Prostate gland (tissue), 2 donors: ENCODE results near the gene KRT32. TPM values are rescaled to one million over a fixed set of nuclear protein-coding genes. Genes with fewer than 3 reads are reported as not detected.
"Not testable (repeated sequence)": the region's sequence is repeated elsewhere in the genome, so short reads cannot be mapped to it uniquely, and the experiment has no call there.

ENCODE experiments used
- DNase-seq: peaks from one replicate; pipeline ENCODE4 v3.0.0-alpha.2; 2019; ENCODE audit warnings: low spot score
- H3K27ac ChIP-seq, 2 donors: fragments of 200-600 bp; sonication (generic); 2 replicates each; pipeline ENCODE4 v1.5.1; 2017 to 2019
- H3K27me3 ChIP-seq: fragments of 200-600 bp; sonication (generic); replicated peaks from 2 replicates; pipeline ENCODE4 v1.5.1; 2019; ENCODE audit not compliant: insufficient read depth
- H3K36me3 ChIP-seq, 2 donors: fragments of 200-600 bp; sonication (generic); 1 replicate in 1 of 2; 2 replicates in 1 of 2; pipeline versions ENCODE4 v1.5.1 to v1.8.1; 2017 to 2019
- H3K4me1 ChIP-seq: fragments of 200-600 bp; sonication (generic); replicated peaks from 2 replicates; pipeline ENCODE4 v1.5.1; 2019
- H3K4me3 ChIP-seq, 2 donors: fragments of 200-600 bp; sonication (generic); 2 replicates each; pipeline ENCODE4 v1.5.1; 2017 to 2019
- H3K9me3 ChIP-seq: fragments of 200-600 bp; sonication (generic); 2 replicates; pipeline ENCODE4 v1.5.1; 2017
- CTCF ChIP-seq, 4 experiments: fragments of 200-600 bp in 2 of 4; fragments of 450-650 bp in 2 of 4; sonication (generic) in 2 of 4; IDR thresholded peaks; 1 replicate in 3 of 4; 2 replicates in 1 of 4; pipeline ENCODE4 v1.5.1; 2016 to 2019; ENCODE audit warnings: antibody characterized with exemption in 4 of 4, mild to moderate bottlenecking in 2 of 4, moderate library complexity in 2 of 4
- POLR2A ChIP-seq: fragments of 450-650 bp; IDR thresholded peaks from one replicate; pipeline ENCODE4 v1.6.1; 2016; ENCODE audit warnings: antibody characterized with exemption, mild to moderate bottlenecking
- POLR2AphosphoS5 ChIP-seq: sonication (generic); formaldehyde crosslinking; IDR thresholded peaks from one replicate; pipeline ENCODE4 v1.6.1; 2017; ENCODE audit warnings: antibody characterized with exemption
- WGBS: methylation state at CpG from one replicate; pipeline ENCODE4 v1.1.5; 2018; 5-methylcytosine and 5-hydroxymethylcytosine counted together
- intact Hi-C: fragments of 100-400 bp; cut with DNase I; formaldehyde crosslinking; loops from one replicate; pipeline ENCODE4 v1.14.2; 2022
- total RNA-seq, 2 donors: library from RNA; depleted of rRNA; stranded (reverse); fragments of >200 nt; gene quantifications; one replicate each; pipeline ENCODE4 v1.1.0, GENCODE V29; 2016

The KRT32 gene
- total RNA-seq, 2 donors from 2014 or later: not detected

GRCh38 chr17:41424111-41424635, 43.0 kb downstream of the KRT32 start, which contains the start of gene KRT37:
KRT37 (minus strand) TSS chr17:41424585; CDS start chr17:41424523, 62 bp downstream.
- no peak within 1 kb of the TSS for H3K27ac ChIP-seq
- H3K4me3 ChIP-seq: no peak within 1 kb of the TSS
- H3K27me3 ChIP-seq: no peaks in the 10 kb centered on the region
- no peaks in the 10 kb centered on the region for H3K4me1 ChIP-seq
- no peaks in the 10 kb centered on the region for H3K36me3 ChIP-seq
- WGBS: 97% methylated on average over 13 of the region's 13 CpGs
- intact Hi-C loops: no loop called here
- no peak for DNase-seq
- H3K9me3 ChIP-seq: no peaks in the 10 kb centered on the region
- TF ChIP-seq POLR2AphosphoS5: no peak
- no peak for TF ChIP-seq POLR2A
- no peak for TF ChIP-seq CTCF (IDR thresholded peaks at IDR 0.05)

GRCh38 chr17:41422586-41422985, 44.6 kb downstream of the KRT32 start:
- H3K27me3 ChIP-seq, H3K36me3 ChIP-seq, H3K4me1 ChIP-seq, DNase-seq, H3K4me3 ChIP-seq, H3K27ac ChIP-seq, H3K9me3 ChIP-seq, intact Hi-C loops: not testable (repeated sequence)
- WGBS: 97% methylated on average over 11 of the region's 11 CpGs

- TF ChIP-seq POLR2AphosphoS5: no peak
- TF ChIP-seq POLR2A: no peak
- no peak for TF ChIP-seq CTCF (IDR thresholded peaks at IDR 0.05)
- 67% methylated on average over 4 of the region's 4 CpGs for WGBS
These were observed 45.6 kb downstream of the KRT32 start for GRCh38 chr17:41421617-41422016.

GRCh38 chr17:41421116-41421515, 46.1 kb downstream of the KRT32 start:
- Histone ChIP-seq H3K4me3 (no peak overlapping the region), H3K9me3 (no peaks in the 10 kb centered on the region), H3K27ac (no peak overlapping the region), H3K27me3 (no peaks in the 10 kb centered on the region), H3K4me1 (peaks cover 3% of the 10 kb centered on the region), H3K36me3 (no peaks in the 10 kb centered on the region)
- 26% methylated on average over 9 of the region's 9 CpGs for WGBS
- intact Hi-C loops: no loop called here
- TF ChIP-seq POLR2A (no peak), POLR2AphosphoS5 (peak; percentile 81)
- DNase-seq: peak; percentile 71

More at GRCh38 chr17:41421617-41422016, 45.6 kb downstream of the KRT32 start:
- H3K4me1 ChIP-seq: peaks cover 3% of the 10 kb centered on the region
- no peaks in the 10 kb centered on the region for H3K27me3 ChIP-seq
- DNase-seq: no peak
- intact Hi-C loops: no loop called here
- no peak overlapping the region for H3K27ac ChIP-seq
- H3K36me3 ChIP-seq: no peaks in the 10 kb centered on the region
- H3K9me3 ChIP-seq: no peaks in the 10 kb centered on the region
- no peak overlapping the region for H3K4me3 ChIP-seq

GRCh38 chr17:41420134-41420533, 47.1 kb downstream of the KRT32 start:
- Histone ChIP-seq H3K27me3 (no peaks in the 10 kb centered on the region), H3K4me1 (peaks cover 3% of the 10 kb centered on the region), H3K4me3 (no peak overlapping the region), H3K9me3 (no peaks in the 10 kb centered on the region), H3K27ac (no peak overlapping the region), H3K36me3 (no peaks in the 10 kb centered on the region)
- WGBS: 34% methylated on average over 4 of the region's 4 CpGs
- TF ChIP-seq POLR2A: no peak
- TF ChIP-seq POLR2AphosphoS5: peak; percentile 37
- intact Hi-C loops: no loop called here
- peak; percentile 46 for DNase-seq

GRCh38 chr17:41419716-41420115, 47.5 kb downstream of the KRT32 start:
- H3K27ac ChIP-seq: no peak overlapping the region
- intact Hi-C loops: no loop called here
- peaks cover 3% of the 10 kb centered on the region for H3K4me1 ChIP-seq
- H3K27me3 ChIP-seq: no peaks in the 10 kb centered on the region
- H3K4me3 ChIP-seq: no peak overlapping the region
- DNase-seq: peak; percentile 64
- WGBS: 30% methylated on average over 4 of the region's 4 CpGs
- H3K9me3 ChIP-seq: no peaks in the 10 kb centered on the region
- H3K36me3 ChIP-seq: no peaks in the 10 kb centered on the region
- TF ChIP-seq POLR2A (no peak), CTCF (IDR thresholded peaks at IDR 0.05) (no peak), POLR2AphosphoS5 (no peak)
